IgD-negative memory B cell (primary cell): Measurements from ENCODE around the gene ZCCHC14. TPM values are rescaled to one million over a fixed set of nuclear protein-coding genes. Genes with fewer than 3 reads are reported as not detected.
"Not testable (repeated sequence)": the region's sequence is repeated elsewhere in the genome, so short reads cannot be mapped to it uniquely, and the experiment has no call there.

ENCODE experiments used
- H3K27ac Mint-ChIP-seq, 3 donors: one replicate each; pipeline ENCODE4 v1.8.0; 2020 to 2022; ENCODE audit warnings: mild to moderate bottlenecking in 3 of 3, mixed read lengths in 3 of 3, moderate library complexity in 1 of 3
- H3K27me3 Mint-ChIP-seq: one replicate; pipeline ENCODE4 v1.8.0; 2021; ENCODE audit warnings: mixed read lengths
- H3K36me3 Mint-ChIP-seq: one replicate; pipeline ENCODE4 v1.8.0; 2020; ENCODE audit warnings: mild to moderate bottlenecking, mixed read lengths
- H3K4me1 Mint-ChIP-seq, 3 donors: one replicate each; pipeline ENCODE4 v1.8.0; 2020 to 2022; ENCODE audit warnings: mixed read lengths in 3 of 3, mild to moderate bottlenecking in 1 of 3
- H3K4me3 Mint-ChIP-seq, 4 donors: one replicate each; pipeline ENCODE4 v1.8.0; 2020 to 2022; ENCODE audit warnings: mild to moderate bottlenecking in 4 of 4, mixed read lengths in 4 of 4, moderate library complexity in 3 of 4
- H3K9me3 Mint-ChIP-seq, 3 donors: one replicate each; pipeline ENCODE4 v1.8.0; 2020 to 2021; ENCODE audit warnings: mixed read lengths in 3 of 3, mild to moderate bottlenecking in 1 of 3
- polyA plus RNA-seq: library from polyadenylated mRNA; unstranded; fragments of 300-500 nt; fragmentation: Illumina TruSeq; gene quantifications from one replicate; pipeline ENCODE4 v1.2.3, GENCODE V29; 2021

The ZCCHC14 gene
- polyA plus RNA-seq, 1 donor from 2014 or later, result 0.53 TPM

DNA sequence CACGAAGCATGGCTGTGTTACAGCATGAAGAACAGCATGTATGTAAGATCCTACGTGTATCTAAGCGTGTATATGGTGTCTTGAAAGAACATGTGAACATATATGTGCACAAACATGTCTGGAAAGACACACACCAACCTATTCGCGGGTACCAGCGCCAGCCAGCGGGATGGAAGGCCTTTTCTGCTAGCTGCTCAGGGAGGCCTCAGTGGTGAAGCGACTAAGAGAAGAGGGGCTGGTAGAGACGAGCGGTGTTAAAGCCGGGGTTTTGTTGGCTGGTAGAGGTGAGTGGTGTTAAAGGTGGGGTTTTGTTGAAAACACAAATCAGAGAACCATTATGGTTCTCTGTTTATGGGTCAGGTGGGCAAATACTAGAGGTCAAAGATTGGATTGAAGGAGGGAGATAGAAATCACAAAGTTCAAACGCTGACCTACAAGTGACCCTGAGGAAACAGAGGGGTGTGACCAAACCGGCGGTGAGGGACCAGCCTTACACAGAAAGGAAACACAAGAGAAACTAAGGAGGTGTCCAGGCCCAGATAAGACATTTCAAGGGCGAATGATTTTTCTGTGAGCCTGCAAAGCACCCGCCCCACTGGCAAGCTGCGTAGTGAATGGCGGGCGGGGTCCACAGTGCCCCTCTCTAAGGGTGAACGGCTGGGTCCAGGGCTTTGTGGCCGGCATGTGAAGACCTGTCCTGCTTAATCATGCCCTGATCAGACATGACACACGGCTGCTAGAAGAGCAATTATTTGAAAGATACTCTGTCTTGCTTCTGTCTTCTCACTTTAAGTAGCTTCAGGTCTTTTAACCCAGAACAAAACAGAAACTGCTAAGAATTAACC lies 8.1 kb downstream of the ZCCHC14 start:
- Mint-ChIP-seq H3K4me3 (no peak overlapping the region), H3K9me3 (no peaks in the 10 kb centered on the region), H3K27ac (peak overlapping the region in 1 of 3 donors; percentile 74), H3K4me1 (peaks cover 1 to 6% (median 4%) of the 10 kb centered on the region in 3 donors), H3K27me3 (peaks cover 1% of the 10 kb centered on the region), H3K36me3 (peaks cover 2% of the 10 kb centered on the region)

DNA sequence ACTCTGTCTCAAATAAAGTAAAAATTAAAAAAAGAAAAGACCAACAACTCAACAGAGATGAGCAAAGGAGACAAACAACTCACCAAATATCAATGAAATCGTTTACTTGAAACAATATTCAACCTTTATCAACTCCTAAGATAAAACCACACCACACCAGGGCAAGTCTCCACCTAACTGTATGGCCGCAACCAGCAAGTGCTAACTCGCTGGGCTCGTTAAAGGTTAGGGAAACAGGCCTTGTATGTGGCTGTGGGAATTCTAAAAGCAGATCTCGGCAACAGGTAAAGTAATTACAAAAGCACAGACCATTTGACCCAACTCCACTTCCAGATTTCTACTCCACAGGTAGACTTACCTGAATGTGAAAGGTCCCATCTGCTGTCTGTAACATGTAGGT lies 9.3 kb downstream of the ZCCHC14 start:
- peaks cover 3% of the 10 kb centered on the region for H3K27me3 Mint-ChIP-seq
- peaks cover 0 to 4% (median 1%) of the 10 kb centered on the region in 3 donors for H3K4me1 Mint-ChIP-seq
- peaks cover 2% of the 10 kb centered on the region for H3K36me3 Mint-ChIP-seq
- no peak overlapping the region for H3K27ac Mint-ChIP-seq
- no peaks in the 10 kb centered on the region for H3K9me3 Mint-ChIP-seq
- no peak overlapping the region for H3K4me3 Mint-ChIP-seq

DNA sequence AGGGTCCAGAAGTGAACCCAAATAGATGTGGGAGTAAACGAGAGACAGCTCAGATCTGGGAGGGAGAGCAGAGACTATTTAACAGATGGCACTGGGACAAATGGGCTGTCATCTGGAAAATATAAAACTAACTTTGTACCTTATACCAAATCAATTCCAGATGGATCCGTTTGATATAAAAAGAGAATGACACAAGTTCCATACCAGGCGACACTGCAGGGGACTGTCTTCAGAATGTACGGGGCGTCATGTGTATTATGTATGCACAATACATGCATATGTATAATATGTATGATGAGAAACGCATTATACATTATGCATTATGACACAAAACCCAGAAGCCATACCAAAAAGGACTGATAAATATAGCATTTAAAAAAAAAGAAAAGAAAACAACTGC lies 10.2 kb downstream of the ZCCHC14 start:
- H3K36me3 Mint-ChIP-seq, H3K27me3 Mint-ChIP-seq, H3K4me1 Mint-ChIP-seq, H3K9me3 Mint-ChIP-seq, H3K27ac Mint-ChIP-seq, H3K4me3 Mint-ChIP-seq: not testable (repeated sequence)

DNA sequence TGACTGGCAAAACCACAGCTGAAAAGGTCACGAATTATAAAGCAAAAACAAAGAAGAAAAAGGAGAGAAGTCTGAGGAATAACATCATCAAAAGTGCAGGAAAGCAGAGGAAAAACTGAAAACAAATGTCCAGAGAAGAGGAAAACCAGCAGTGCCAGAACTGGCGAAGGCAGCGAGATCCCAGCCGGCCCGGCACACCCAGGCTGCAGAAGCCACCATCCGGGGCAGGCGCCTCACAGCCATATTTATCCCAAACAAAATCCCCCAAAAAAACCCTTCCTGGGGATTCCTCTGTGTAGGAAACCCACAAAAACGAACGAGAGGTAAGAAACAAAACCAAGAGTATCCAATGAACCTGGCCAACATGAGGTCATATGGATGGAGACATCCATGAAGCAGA lies 10.6 kb downstream of the ZCCHC14 start:
- Mint-ChIP-seq H3K4me1 (peaks cover 0 to 10% (median 4%) of the 10 kb centered on the region in 3 donors), H3K9me3 (no peaks in the 10 kb centered on the region), H3K4me3 (no peak overlapping the region), H3K27me3 (peaks cover 13% of the 10 kb centered on the region), H3K27ac (no peak overlapping the region), H3K36me3 (peaks cover 2% of the 10 kb centered on the region)

DNA sequence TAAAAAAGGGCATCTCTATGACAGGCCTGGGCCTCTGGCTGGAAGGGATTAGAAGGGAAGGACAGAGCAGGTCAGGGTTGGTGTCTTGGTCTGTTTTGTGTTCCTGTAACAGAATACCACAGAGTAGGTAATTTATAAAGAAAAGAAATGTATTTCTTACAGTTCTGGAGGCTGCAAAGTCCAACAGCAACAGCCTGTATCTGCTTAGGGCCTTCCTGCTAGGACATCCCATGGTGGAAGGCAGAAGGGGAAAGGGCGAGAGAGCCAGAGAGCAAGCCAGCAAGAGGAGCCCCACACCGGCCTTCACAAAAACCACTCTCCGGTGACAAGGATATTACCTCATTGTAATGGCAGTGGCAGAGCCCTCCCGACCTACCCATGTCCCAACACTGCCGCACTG lies 11.1 kb downstream of the ZCCHC14 start:
- not testable (repeated sequence) for H3K27ac Mint-ChIP-seq, H3K9me3 Mint-ChIP-seq, H3K36me3 Mint-ChIP-seq, H3K4me1 Mint-ChIP-seq, H3K4me3 Mint-ChIP-seq
- peaks cover 13% of the 10 kb centered on the region for H3K27me3 Mint-ChIP-seq

DNA sequence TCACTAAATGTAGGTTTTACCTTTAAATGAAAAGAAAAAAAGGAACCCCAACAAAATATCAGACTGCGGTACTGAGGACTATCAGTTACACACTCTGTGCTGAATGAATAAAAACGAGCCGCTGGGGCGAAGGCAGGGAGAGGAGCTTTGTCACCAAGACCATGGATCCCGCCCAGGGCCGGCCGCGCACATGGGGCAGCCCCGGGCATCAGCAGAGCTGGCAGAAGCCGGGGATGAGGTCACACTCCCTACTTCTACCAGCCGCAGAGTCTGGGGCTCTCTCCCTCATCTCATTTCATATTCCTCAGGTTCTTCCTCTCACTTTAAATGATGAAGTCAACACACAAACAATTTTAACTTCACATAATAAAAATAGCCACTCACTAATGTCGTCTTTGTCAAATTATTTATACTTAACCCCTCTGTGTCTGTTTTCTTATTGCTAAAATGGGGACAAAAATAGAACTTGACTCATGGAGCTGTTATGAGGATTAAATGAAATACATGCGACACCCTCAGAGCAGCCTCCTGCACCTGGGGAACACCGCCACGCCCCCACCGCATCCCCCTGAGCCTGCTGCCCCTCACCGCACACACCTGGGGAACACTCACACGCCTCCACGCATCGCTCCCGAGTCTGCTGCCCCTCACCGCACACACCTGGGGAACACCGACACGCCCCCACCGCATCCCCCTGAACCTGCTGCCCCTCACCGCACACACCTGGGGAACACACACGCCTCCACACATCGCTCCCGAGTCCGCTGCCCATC lies 15.4 kb downstream of the ZCCHC14 start:
- H3K4me1 Mint-ChIP-seq, H3K4me3 Mint-ChIP-seq, H3K27ac Mint-ChIP-seq, H3K36me3 Mint-ChIP-seq, H3K9me3 Mint-ChIP-seq: not testable (repeated sequence)
- H3K27me3 Mint-ChIP-seq, result peaks cover 30% of the 10 kb centered on the region

DNA sequence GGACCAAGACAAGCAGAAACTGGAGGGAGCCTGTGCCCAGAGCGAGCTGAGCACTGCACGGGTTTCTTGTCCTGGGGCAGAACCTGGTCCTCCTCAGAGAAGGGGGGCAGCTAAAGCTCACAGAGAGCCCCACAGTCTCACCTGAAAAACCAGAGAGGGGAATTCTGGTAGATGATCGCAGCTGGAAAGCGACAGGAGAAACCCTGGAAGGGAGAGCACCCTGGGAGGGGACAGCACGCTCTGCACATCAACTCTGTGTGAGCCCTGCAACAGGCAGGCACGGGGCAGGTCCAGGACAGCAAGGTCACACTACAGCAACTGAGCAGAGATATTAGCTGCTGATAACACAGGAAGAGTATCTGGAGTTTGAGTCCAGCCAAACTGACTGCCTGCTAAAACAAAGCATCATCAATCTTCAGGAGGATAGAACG lies 18.2 kb downstream of the ZCCHC14 start:
- H3K4me1 Mint-ChIP-seq, result peaks cover 0 to 9% (median 2%) of the 10 kb centered on the region in 3 donors
- H3K27ac Mint-ChIP-seq, result no peak overlapping the region

DNA sequence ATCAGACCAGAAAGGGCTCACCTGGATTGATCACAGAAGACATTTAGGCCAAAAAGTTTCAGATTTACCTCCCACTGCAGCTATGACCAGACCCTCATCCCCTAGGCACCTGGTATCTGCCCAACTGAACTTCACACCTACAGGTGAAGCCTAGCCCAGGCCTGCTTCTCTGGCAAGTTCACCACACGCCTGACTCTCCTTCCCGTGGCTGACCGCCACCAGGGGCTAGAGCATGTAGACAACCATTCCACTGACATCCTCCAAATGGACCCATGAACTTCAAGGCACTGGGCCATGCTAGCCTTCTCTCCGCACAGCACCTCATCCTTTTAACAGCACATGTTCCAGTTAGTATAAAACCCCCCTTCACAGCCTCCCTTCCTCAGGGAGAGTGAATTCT lies 18.8 kb downstream of the ZCCHC14 start:
- H3K27ac Mint-ChIP-seq, result no peak overlapping the region
- H3K4me3 Mint-ChIP-seq, result no peak overlapping the region
- peaks cover 8% of the 10 kb centered on the region for H3K36me3 Mint-ChIP-seq
- peaks cover 27% of the 10 kb centered on the region for H3K27me3 Mint-ChIP-seq
- peaks cover 0 to 9% (median 2%) of the 10 kb centered on the region in 3 donors for H3K4me1 Mint-ChIP-seq
- no peaks in the 10 kb centered on the region for H3K9me3 Mint-ChIP-seq

More for the DNA sequence above, 18.2 kb downstream of the ZCCHC14 start:
- Mint-ChIP-seq H3K27me3 (peaks cover 29% of the 10 kb centered on the region), H3K36me3 (peaks cover 5% of the 10 kb centered on the region), H3K4me3 (no peak overlapping the region), H3K9me3 (no peaks in the 10 kb centered on the region)

DNA sequence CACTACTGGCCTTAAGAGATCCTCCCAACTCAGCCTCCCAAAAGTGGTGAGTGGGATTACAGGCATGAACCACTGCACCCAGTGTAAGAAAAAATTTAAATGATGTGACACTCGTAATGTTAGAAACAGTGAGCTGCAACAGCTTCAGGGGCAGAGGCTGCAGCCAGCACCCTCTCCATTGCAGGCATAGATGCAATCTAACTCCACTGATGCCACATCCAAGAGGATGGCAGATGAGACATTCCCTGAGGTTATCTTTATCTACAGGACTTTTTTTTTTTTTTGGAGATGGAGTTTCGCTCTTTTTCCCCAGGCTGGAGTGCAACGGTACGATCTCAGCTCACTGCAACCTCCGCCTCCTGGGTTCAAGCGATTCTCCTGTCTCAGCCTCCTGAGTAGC lies 19.9 kb downstream of the ZCCHC14 start:
- Mint-ChIP-seq H3K27ac (no peak overlapping the region), H3K27me3 (peaks cover 23% of the 10 kb centered on the region), H3K4me1 (peaks cover 0 to 6% (median 2%) of the 10 kb centered on the region in 3 donors), H3K9me3 (no peaks in the 10 kb centered on the region), H3K4me3 (no peak overlapping the region), H3K36me3 (peaks cover 8% of the 10 kb centered on the region)

DNA sequence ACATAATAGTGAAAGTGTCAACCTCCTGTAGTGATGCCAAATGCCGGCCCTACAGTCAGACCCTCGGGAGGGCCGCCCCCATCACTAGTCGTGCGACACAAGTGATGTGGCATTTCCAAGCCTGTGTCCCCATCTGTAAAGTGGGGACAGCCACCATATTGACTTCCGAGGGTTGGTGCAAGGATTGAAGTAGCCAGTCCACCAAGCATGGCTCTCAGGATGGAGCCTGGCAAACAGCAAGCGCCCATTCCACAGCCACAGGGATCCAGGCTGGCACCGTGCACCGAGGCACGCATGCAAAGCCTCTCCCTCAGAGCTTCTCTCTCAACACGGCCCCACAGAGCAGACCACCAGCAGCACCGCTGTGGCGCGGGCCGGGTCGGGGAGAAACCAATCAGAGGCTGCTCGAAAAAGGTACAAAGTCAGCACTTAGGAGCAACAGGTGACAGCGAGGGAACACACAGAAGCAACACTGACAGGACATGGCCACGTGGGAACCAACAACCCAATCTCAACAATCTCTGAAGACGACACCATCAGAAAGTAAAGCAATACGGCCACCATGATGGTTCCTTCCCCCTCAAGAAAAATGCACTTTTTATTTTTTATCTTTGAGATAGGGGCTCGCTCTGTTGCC lies 20.6 kb downstream of the ZCCHC14 start:
- peaks cover 8% of the 10 kb centered on the region for H3K36me3 Mint-ChIP-seq
- H3K27me3 Mint-ChIP-seq, result peaks cover 17% of the 10 kb centered on the region
- no peaks in the 10 kb centered on the region for H3K9me3 Mint-ChIP-seq
- H3K4me3 Mint-ChIP-seq, result no peak overlapping the region
- H3K27ac Mint-ChIP-seq, result no peak overlapping the region
- H3K4me1 Mint-ChIP-seq, result peaks cover 0 to 2% (median 0%) of the 10 kb centered on the region in 3 donors

DNA sequence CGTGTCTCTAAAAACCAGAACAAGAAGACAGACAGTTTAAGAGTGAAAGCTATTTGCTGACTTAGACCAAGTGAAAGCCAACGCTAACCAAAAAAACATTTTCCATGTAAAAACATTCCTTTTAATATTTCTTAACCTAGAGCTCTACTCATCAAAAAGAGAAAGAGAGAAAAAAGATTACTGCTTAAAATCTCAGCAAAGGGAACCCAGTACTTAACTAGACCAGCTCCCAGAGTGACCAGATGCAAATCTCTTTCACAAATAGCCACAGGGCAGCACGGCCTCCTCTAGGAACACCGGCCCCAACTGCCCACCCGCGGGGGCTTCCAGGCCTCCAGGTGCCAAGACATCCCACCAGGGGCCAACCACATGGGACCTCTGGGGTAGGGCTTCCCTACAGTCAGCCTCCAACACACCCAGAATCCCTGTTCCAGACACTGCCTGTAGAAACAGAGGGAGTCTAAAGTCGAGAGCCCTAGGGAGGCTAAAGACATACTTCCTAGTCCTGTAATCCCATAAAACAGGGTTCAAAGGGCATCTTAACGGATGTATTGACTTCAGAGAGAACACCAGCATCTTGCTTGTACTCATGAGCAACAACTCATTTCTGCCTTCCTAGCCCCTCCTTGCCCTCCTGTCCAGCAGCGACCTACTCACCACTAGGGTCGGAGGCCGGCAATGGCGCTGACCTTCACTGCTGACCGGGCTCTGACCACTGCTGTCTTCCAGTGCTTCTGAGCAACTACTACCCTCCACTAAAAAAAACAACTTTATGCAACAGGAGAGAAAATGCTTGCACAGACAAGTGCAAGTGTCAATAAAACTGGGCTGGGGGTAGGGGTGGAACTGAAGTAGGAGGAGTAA lies 21.3 kb downstream of the ZCCHC14 start:
- Mint-ChIP-seq H3K27ac (no peak overlapping the region), H3K27me3 (peaks cover 20% of the 10 kb centered on the region), H3K4me1 (peaks cover 0 to 2% (median 0%) of the 10 kb centered on the region in 3 donors), H3K9me3 (no peaks in the 10 kb centered on the region), H3K36me3 (peaks cover 8% of the 10 kb centered on the region), H3K4me3 (no peak overlapping the region)

DNA sequence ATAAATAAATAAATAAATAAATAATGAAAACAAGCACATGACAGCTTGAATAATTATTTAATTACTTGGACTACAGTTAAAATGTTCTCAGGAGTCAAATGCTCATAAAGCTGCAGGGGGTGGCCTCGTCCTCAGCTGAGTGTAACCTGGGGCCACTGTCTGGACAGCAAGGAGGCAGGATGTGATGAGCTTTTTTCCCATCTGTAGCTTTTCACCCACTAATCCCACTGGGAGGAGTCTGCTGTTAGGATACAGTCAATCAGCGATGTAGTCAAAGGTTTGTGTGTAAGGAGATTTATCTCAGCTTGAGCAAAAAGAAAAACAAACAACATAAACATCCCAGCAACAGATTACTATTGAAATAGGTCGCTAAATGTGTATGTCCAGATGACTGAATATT lies 22.5 kb downstream of the ZCCHC14 start:
- Mint-ChIP-seq H3K9me3 (no peaks in the 10 kb centered on the region), H3K4me3 (no peak overlapping the region), H3K4me1 (peaks cover under 1 to 2% (median under 1%) of the 10 kb centered on the region in 3 donors), H3K27ac (no peak overlapping the region), H3K27me3 (peaks cover 13% of the 10 kb centered on the region), H3K36me3 (peaks cover 5% of the 10 kb centered on the region)

DNA sequence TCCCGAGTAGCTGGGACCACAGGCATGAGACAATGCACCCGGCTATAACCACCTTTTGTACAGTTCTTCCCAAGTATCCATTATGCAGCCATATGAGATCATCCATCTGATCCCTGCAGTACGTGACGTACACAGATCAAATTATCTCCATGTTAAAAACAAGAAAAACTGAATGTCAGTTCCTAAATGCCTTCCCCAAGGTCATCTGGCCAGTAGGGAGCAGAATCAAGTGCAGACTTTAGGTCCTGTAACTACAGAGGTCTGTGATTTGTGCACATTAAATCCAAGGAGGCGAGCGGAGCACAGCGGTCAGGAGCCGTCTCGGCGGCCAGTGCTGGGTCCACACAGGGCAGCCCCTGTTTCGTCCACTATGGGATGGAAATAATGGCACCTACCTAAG lies 23.7 kb downstream of the ZCCHC14 start:
- Mint-ChIP-seq H3K36me3 (peaks cover 3% of the 10 kb centered on the region), H3K27ac (no peak overlapping the region), H3K4me3 (no peak overlapping the region), H3K9me3 (no peaks in the 10 kb centered on the region), H3K27me3 (peaks cover 7% of the 10 kb centered on the region), H3K4me1 (peaks cover 11 to 12% (median 12%) of the 10 kb centered on the region in 3 donors)

DNA sequence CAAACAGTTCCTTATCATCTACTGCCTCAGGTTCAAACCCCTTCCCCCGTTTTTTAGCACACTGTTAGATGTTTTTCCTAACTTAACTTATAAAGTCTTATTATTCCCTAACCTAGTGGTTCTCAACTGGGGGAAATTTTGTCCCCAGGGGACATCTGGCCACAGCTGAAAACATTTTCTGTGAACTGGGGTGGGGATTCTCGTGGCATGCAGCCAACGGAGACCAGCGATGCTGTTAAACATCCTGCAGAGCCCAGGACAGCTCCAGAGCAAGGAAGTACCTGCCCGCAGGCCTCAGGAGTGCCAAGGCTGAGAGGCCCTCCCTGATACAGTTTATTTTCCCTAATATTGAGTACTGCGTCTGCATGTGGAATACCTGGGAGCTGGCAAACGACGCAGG lies 24.3 kb downstream of the ZCCHC14 start:
- Mint-ChIP-seq H3K4me3 (no peak overlapping the region), H3K27me3 (peaks cover 9% of the 10 kb centered on the region), H3K36me3 (peaks cover 2% of the 10 kb centered on the region), H3K9me3 (no peaks in the 10 kb centered on the region), H3K27ac (no peak overlapping the region), H3K4me1 (peaks cover 11 to 16% (median 16%) of the 10 kb centered on the region in 3 donors)
